H1 (cell line): ENCODE measurements around the gene CTAG2. TPM values are rescaled to one million over a fixed set of nuclear protein-coding genes. Genes with fewer than 3 reads are reported as not detected.

Experiments
- CTCF ChIA-PET: fragments of 300-600 bp; sonication (Branson Sonifier 250); formaldehyde crosslinking; loops from one replicate; lab custom pipeline; 2021; ENCODE audit not compliant: partially characterized antibody; lab: Charles Lee
- POLR2A ChIA-PET: fragments of 300-600 bp; sonication (Branson Sonifier 250); formaldehyde crosslinking; loops from one replicate; lab custom pipeline; 2021; ENCODE audit warnings: inconsistent platforms; ENCODE audit not compliant: partially characterized antibody; lab: Charles Lee
- DNase-seq, 2 experiments: peaks; one replicate each; pipeline versions ENCODE4 v3.0.0 to v3.0.0-alpha.2; 2010 to 2022; ENCODE audit warnings: low spot score in 2 of 2, low read depth in 1 of 2, mixed read lengths in 1 of 2
- FAIRE-seq: peaks from 2 replicates; lab custom pipeline; 2011; peaks lifted over from hg19 to GRCh38; lab: Jason Lieb, UNC
- H2AFZ ChIP-seq: 2 replicates; pipeline ENCODE4 v1.8.1; 2012; ENCODE audit warnings: low read length, inconsistent platforms
- H2AK5ac ChIP-seq: 2 replicates; pipeline ENCODE4 v1.6.1; 2013; ENCODE audit warnings: low read depth, low read length
- H2BK120ac ChIP-seq: replicated peaks from 2 replicates; pipeline ENCODE3; 2013; ENCODE audit warnings: low read depth, low read length, inconsistent platforms
- H2BK12ac ChIP-seq: 2 replicates; pipeline ENCODE4 v1.6.1; 2013; ENCODE audit warnings: low read depth, low read length
- H2BK15ac ChIP-seq: 2 replicates; pipeline ENCODE4 v1.6.1; 2013; ENCODE audit warnings: low read length
- H2BK20ac ChIP-seq: 2 replicates; pipeline ENCODE4 v1.6.1; 2013; ENCODE audit warnings: low read length
- H2BK5ac ChIP-seq: 2 replicates; pipeline ENCODE4 v1.6.1; 2013; ENCODE audit warnings: low read depth, low read length
- H3K14ac ChIP-seq: 2 replicates; pipeline ENCODE4 v1.6.1; 2013; ENCODE audit warnings: inconsistent platforms; ENCODE audit not compliant: insufficient read length
- H3K18ac ChIP-seq: 2 replicates; pipeline ENCODE4 v1.6.1; 2013; ENCODE audit warnings: low read length; ENCODE audit errors: extremely low read depth
- H3K23ac ChIP-seq: 2 replicates; pipeline ENCODE4 v1.6.1; 2013; ENCODE audit warnings: inconsistent platforms; ENCODE audit not compliant: insufficient read length
- H3K23me2 ChIP-seq: 2 replicates; pipeline ENCODE4 v1.6.1; 2013; ENCODE audit warnings: low read depth, low read length
- H3K27ac ChIP-seq: 2 replicates; pipeline ENCODE4 v1.6.1; 2011; ENCODE audit warnings: low read depth, low read length, inconsistent platforms
- H3K27me3 ChIP-seq, 4 experiments: replicated peaks in 1 of 4; 1 replicate in 1 of 4; 2 replicates in 3 of 4; pipeline versions ENCODE4 v1.6.1 to v1.8.1; 2011 to 2013; ENCODE audit warnings: low read length in 3 of 4, mild to moderate bottlenecking in 3 of 4, inconsistent platforms in 2 of 4, mixed read lengths in 2 of 4, moderate library complexity in 1 of 4; ENCODE audit not compliant: control insufficient read depth in 3 of 4, insufficient read depth in 3 of 4; ENCODE audit errors: extremely low read depth in 1 of 4
- H3K36me3 ChIP-seq, 4 experiments: 2 replicates each; pipeline versions ENCODE4 v1.6.1 to v1.8.1; 2011 to 2013; ENCODE audit warnings: mild to moderate bottlenecking in 4 of 4, low read length in 3 of 4, moderate library complexity in 2 of 4, control low read depth in 1 of 4, inconsistent platforms in 1 of 4; ENCODE audit not compliant: insufficient read depth in 4 of 4, control insufficient read depth in 2 of 4
- H3K4ac ChIP-seq: replicated peaks from 2 replicates; pipeline ENCODE3; 2013; ENCODE audit warnings: low read length, low read depth, mixed read lengths, inconsistent platforms; ENCODE audit not compliant: insufficient read length
- H3K4me1 ChIP-seq, 4 experiments: replicated peaks in 1 of 4; 1 replicate in 1 of 4; 2 replicates in 3 of 4; pipeline versions ENCODE4 v1.6.1 to v1.8.1; 2011 to 2013; ENCODE audit warnings: low read length in 3 of 4, inconsistent platforms in 2 of 4, mixed read lengths in 1 of 4; ENCODE audit not compliant: insufficient read depth in 4 of 4, control insufficient read depth in 3 of 4
- H3K4me2 ChIP-seq, 2 experiments: 2 replicates each; pipeline versions ENCODE4 v1.6.1 to v1.8.1; 2011 to 2013; ENCODE audit warnings: low read depth in 2 of 2, low read length in 2 of 2, control low read depth in 1 of 2, inconsistent platforms in 1 of 2, mild to moderate bottlenecking in 1 of 2; ENCODE audit not compliant: insufficient read depth in 1 of 2
- H3K4me3 ChIP-seq, 4 experiments: fragments of 200-600, 300-600 bp in 1 of 4; sonication (generic), shearing (Covaris generic), sonication (Bioruptor Twin) in 1 of 4; 2 replicates each; pipeline versions ENCODE4 v1.5.1 to v1.8.1; 2011 to 2016; ENCODE audit warnings: low read length in 4 of 4, low read depth in 3 of 4, control low read depth in 2 of 4, inconsistent platforms in 2 of 4, mild to moderate bottlenecking in 2 of 4, mixed read lengths in 1 of 4, moderate library complexity in 1 of 4; ENCODE audit not compliant: insufficient read depth in 2 of 4; ENCODE audit errors: extremely low read depth in 1 of 4
- H3K56ac ChIP-seq: replicated peaks from 2 replicates; pipeline ENCODE3; 2013; ENCODE audit warnings: low read depth, mild to moderate bottlenecking, mixed read lengths, low read length, inconsistent platforms; ENCODE audit not compliant: insufficient read length
- H3K79me1 ChIP-seq: 2 replicates; pipeline ENCODE4 v1.6.1; 2013; ENCODE audit warnings: low read depth, low read length, control low read depth
- H3K79me2 ChIP-seq, 2 experiments: 2 replicates each; pipeline versions ENCODE4 v1.6.1 to v1.8.1; 2012 to 2013; ENCODE audit warnings: low read length in 2 of 2, mild to moderate bottlenecking in 2 of 2, inconsistent platforms in 1 of 2; ENCODE audit not compliant: insufficient read depth in 2 of 2, control insufficient read depth in 1 of 2
- H3K9ac ChIP-seq, 4 experiments: replicated peaks in 1 of 4; 1 replicate in 1 of 4; 2 replicates in 3 of 4; pipeline versions ENCODE4 v1.6.1 to v1.8.1; 2011 to 2013; ENCODE audit warnings: low read depth in 3 of 4, low read length in 3 of 4, control low read depth in 2 of 4, mild to moderate bottlenecking in 2 of 4, moderate library complexity in 2 of 4, inconsistent platforms in 1 of 4; ENCODE audit errors: extremely low read depth in 1 of 4
- H3K9me3 ChIP-seq, 2 experiments: 2 replicates each; pipeline versions ENCODE4 v1.6.1 to v1.8.1; 2012 to 2013; ENCODE audit warnings: mild to moderate bottlenecking in 2 of 2, moderate library complexity in 2 of 2, control low read depth in 1 of 2, inconsistent platforms in 1 of 2, low read depth in 1 of 2, low read length in 1 of 2, mixed read lengths in 1 of 2; ENCODE audit not compliant: insufficient read depth in 2 of 2
- H4K20me1 ChIP-seq, 2 experiments: replicated peaks in 1 of 2; 2 replicates each; pipeline versions ENCODE3 to v1.8.1; 2011 to 2013; ENCODE audit warnings: inconsistent platforms in 2 of 2, low read length in 2 of 2, mild to moderate bottlenecking in 1 of 2; ENCODE audit not compliant: insufficient read depth in 2 of 2, control insufficient read depth in 1 of 2
- H4K5ac ChIP-seq: 2 replicates; pipeline ENCODE4 v1.6.1; 2013; ENCODE audit warnings: low read length, low read depth, mixed read lengths, inconsistent platforms; ENCODE audit not compliant: insufficient read length
- H4K8ac ChIP-seq: 2 replicates; pipeline ENCODE4 v1.8.0; 2013; ENCODE audit warnings: mild to moderate bottlenecking, moderate library complexity, low read length, inconsistent platforms; ENCODE audit not compliant: insufficient read depth; ENCODE audit errors: extremely low read depth
- H4K91ac ChIP-seq: replicated peaks from 2 replicates; pipeline ENCODE3; 2013; ENCODE audit warnings: low read length, mixed read lengths, inconsistent platforms; ENCODE audit not compliant: insufficient read length
- CEBPB ChIP-seq: IDR thresholded peaks from 2 replicates; pipeline ENCODE4 v1.6.1; 2012; ENCODE audit warnings: low read depth, low read length
- CHD1 ChIP-seq: IDR thresholded peaks from 2 replicates; pipeline ENCODE4 v1.6.1; 2012; ENCODE audit warnings: low read depth, low read length, improper control_type of control experiment
- CTBP2 ChIP-seq: IDR thresholded peaks from 2 replicates; pipeline ENCODE4 v1.7.0; 2011; ENCODE audit warnings: borderline replicate concordance, mild to moderate bottlenecking, moderate library complexity, mixed read lengths, low read length; ENCODE audit not compliant: insufficient read depth, insufficient read length
- EP300 ChIP-seq, 2 experiments: IDR thresholded peaks; 1 replicate in 1 of 2; 2 replicates in 1 of 2; pipeline ENCODE4 v1.6.1; 2011 to 2012; ENCODE audit warnings: low read depth in 2 of 2, low read length in 2 of 2, mild to moderate bottlenecking in 2 of 2, borderline replicate concordance in 1 of 2, inconsistent platforms in 1 of 2, moderate library complexity in 1 of 2
- PHF8 ChIP-seq: fragments of 200-600 bp; sonication (generic); conservative IDR thresholded peaks from 2 replicates; pipeline ENCODE4 v1.7.1; 2012; ENCODE audit warnings: low read depth, mild to moderate bottlenecking, inconsistent platforms, low read length, moderate library complexity
- RBBP5 ChIP-seq: IDR thresholded peaks from 2 replicates; pipeline ENCODE4 v1.7.1; 2012; ENCODE audit warnings: low read depth, mild to moderate bottlenecking, inconsistent platforms, low read length, moderate library complexity, borderline replicate concordance
- RXRA ChIP-seq: IDR thresholded peaks from 2 replicates; pipeline ENCODE4 v1.6.1; 2011; ENCODE audit warnings: low read depth, mild to moderate bottlenecking, low read length, moderate library complexity; ENCODE audit not compliant: insufficient read depth
- SIX5 ChIP-seq: IDR thresholded peaks from 2 replicates; pipeline ENCODE4 v1.6.1; 2011; ENCODE audit warnings: mild to moderate bottlenecking, low read depth, low read length
- SP1 ChIP-seq: IDR thresholded peaks from 2 replicates; pipeline ENCODE4 v1.6.1; 2011; ENCODE audit warnings: low read depth, low read length
- TAF7 ChIP-seq: optimal IDR thresholded peaks from 2 replicates; pipeline ENCODE3; 2011; ENCODE audit warnings: low read depth, mild to moderate bottlenecking, inconsistent platforms, low read length, moderate library complexity, borderline replicate concordance
- WGBS, 2 experiments: shearing (Covaris generic) in 1 of 2; methylation state at CpG; one replicate each; pipeline versions ENCODE4 v1.1.6 to v1.1.7; 2013 to 2015; ENCODE audit warnings: low lambda C conversion rate in 2 of 2, mixed read lengths in 2 of 2, inconsistent platforms in 1 of 2, low coverage in 1 of 2, missing lambda C conversion rate in 1 of 2; ENCODE audit not compliant: insufficient replicate concordance in 2 of 2, insufficient coverage in 1 of 2, insufficient read length in 1 of 2; ENCODE audit errors: extremely low coverage in 1 of 2, missing lambda C conversion rate in 1 of 2; 5-methylcytosine and 5-hydroxymethylcytosine counted together
- polyA plus RNA-seq, 7 experiments: library from polyadenylated mRNA; depleted of rRNA in 3 of 7; stranded (reverse) in 5 of 7; unstranded in 2 of 7; fragments of >200 nt in 5 of 7; fragments of 200-250 nt in 2 of 7; gene quantifications; 1 replicate in 5 of 7; 2 replicates in 1 of 7; 4 replicates in 1 of 7; pipeline versions ENCODE4 v1.2.1 to v1.2.3, GENCODE V29; 2011 to 2013; ENCODE audit warnings: missing spikeins in 2 of 7, mixed read lengths in 2 of 7
- total RNA-seq: library from RNA; stranded (reverse); fragmentation: NEBNext Ultra II Directional; extraction: Animal tissue kit (Norgen Biotek cat#: 25700); gene quantifications from 2 replicates; pipeline ENCODE4 v1.2.1, GENCODE V29; 2021
- TF ChIP-seq, protein P1 (sequence below): IDR thresholded peaks from 2 replicates; pipeline ENCODE4 v1.6.1; 2012; ENCODE audit warnings: low read length, inconsistent platforms

Gene CTAG2
- total and polyA plus RNA-seq, 2 of the 8 experiments (the other 6 are each of a cell fraction or from before 2014, with no cell fraction given) = not detected

DNA sequence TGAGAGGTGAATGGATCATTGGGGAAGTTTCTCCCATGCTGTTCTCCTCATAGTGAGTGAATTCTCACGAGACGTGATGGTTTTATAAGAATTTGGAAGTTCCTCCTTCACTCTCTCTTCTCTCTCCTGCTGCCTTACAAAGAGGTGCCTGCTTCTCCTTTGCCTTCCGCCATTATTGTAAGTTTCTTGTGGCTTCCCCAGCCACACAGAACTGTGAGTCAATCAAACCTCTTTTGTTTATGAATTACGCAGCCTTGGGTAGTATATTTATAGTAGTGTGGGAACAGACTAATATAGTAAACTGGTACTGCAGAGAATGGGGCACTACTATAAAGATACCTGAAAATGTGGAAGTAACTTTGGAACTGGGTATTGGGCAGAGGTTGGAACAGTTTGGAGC is 7.8 kb upstream of the CTAG2 start:
- FAIRE-seq (no peak), DNase-seq (no peak)
- Histone ChIP-seq H2BK120ac (no peak overlapping the region), H2AFZ (no peak overlapping the region), H4K20me1 (no peaks in the 10 kb centered on the region), H3K23ac (no peak overlapping the region), H3K36me3 (no peaks in the 10 kb centered on the region), H3K79me1 (no peaks in the 10 kb centered on the region), H3K18ac (no peak overlapping the region), H2BK20ac (no peak overlapping the region), H3K79me2 (no peaks in the 10 kb centered on the region), H3K23me2 (no peaks in the 10 kb centered on the region), H2BK15ac (no peak overlapping the region), H4K8ac (no peak overlapping the region), H3K4ac (no peak overlapping the region), H3K4me3 (no peak overlapping the region), H4K91ac (no peak overlapping the region), H3K9me3 (0 out of 4 replicates have a peak, but pooled peaks cover 0 to 2% of the 10 kb centered on the region in 2 experiments), H3K27me3 (no peaks in the 10 kb centered on the region), H2BK5ac (no peak overlapping the region), H4K5ac (no peak overlapping the region), H3K56ac (no peak overlapping the region), H3K4me1 (no peaks in the 10 kb centered on the region), H3K9ac (no peak overlapping the region), H2BK12ac (no peak overlapping the region), H2AK5ac (no peak overlapping the region), H3K14ac (no peak overlapping the region), H3K27ac (no peak overlapping the region), H3K4me2 (no peak overlapping the region)
- CTCF ChIA-PET = no interaction called here
- POLR2A ChIA-PET = no interaction called here
- WGBS, 2 experiments = 95% methylated on average over 3 of the region's 4 CpGs; no CpG with 5 or more reads in 1 of the 2 experiments
- TF ChIP-seq SP1 (no peak), RBBP5 (no peak), EP300 (IDR thresholded peaks at IDR 0.05; ENCODE audit: borderline replicate concordance in 1 of 2, low read depth in 2 of 2, low read length in 2 of 2) (no peak), CEBPB (no peak), TAF7 (no peak), SIX5 (no peak), PHF8 (no peak), CHD1 (no peak), RXRA (no peak), CTBP2 (no peak)
- TF ChIP-seq, protein P1, sequence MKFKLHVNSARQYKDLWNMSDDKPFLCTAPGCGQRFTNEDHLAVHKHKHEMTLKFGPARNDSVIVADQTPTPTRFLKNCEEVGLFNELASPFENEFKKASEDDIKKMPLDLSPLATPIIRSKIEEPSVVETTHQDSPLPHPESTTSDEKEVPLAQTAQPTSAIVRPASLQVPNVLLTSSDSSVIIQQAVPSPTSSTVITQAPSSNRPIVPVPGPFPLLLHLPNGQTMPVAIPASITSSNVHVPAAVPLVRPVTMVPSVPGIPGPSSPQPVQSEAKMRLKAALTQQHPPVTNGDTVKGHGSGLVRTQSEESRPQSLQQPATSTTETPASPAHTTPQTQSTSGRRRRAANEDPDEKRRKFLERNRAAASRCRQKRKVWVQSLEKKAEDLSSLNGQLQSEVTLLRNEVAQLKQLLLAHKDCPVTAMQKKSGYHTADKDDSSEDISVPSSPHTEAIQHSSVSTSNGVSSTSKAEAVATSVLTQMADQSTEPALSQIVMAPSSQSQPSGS = no peak
